Activated CD8-positive, alpha-beta memory T cell treated with anti-CD3 and anti-CD28 coated beads, Interleukin-2, amount 50 U/mL, for 24 hours (primary cell): Measurements from ENCODE around the gene ACVR1B.

ENCODE experiments used
- DNase-seq: peaks from one replicate; pipeline ENCODE4 v3.0.0-alpha.2; 2020; ENCODE audit errors: extremely low read depth

The ACVR1B gene

GRCh38 chr12:52043386-52044212 lies 92.1 kb downstream of the ACVR1B start:
- DNase-seq: no peak

DNA sequence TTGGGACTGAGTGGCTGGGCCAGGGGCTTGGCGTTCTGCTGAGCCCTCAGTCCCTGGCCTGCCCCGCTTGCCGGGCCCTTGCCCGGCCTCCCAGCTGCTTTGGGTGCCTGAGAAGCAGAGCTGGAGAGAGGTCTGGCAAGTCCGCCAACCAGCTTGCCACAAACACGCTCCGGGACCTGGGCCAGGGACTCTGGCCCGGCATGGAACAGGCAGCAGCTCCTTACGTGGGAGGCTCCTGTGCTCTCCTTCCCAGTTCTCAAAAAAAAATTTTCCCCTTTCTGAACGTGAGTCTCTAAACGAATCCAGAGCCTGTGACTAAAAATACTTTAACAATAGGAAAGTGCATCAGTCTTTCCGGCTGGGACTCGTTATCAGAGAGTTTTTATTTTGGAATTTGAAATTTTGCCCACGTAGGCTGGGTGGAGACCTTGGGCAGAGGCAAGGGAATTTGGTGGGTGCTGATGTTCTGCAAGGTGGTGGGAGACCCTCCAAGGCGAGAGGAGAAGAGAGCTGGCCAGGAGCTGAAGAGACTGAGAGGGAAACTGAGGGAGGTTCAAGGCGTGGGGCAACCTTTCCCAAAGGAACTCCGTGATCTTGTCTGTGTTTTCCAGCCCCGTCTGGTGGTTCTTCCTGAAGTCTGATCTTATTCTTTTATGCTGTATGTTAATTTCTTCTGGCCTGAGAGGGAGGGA lies 92.9 kb downstream of the ACVR1B start:
- DNase-seq: no peak

DNA sequence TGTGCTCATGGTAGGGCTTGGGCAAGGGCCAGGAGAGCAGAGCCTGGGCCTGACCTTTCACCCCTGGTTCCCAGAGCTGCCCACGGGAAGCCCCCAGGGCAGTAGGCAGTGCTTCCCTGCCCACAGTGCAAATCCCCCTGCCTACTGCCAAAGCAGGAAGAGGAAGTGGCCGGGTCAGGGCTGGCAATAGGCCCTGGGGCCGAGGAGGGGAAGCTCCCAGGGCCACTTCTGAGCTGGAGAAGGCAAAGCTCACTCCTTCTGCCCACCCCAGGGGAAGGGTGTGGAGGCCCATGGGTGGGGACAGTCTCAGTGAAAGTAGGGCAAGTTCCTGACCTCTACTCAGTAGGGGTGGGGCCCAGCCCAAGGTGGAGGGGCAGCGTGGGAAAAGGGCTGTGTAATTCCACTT lies 94.3 kb downstream of the ACVR1B start:
- no peak for DNase-seq
